ENCODE measurements around the gene TTC28.
A peak's percentile ranks its signal among the peaks of the same experiment; 100 is the strongest.

The TTC28 gene

DNA sequence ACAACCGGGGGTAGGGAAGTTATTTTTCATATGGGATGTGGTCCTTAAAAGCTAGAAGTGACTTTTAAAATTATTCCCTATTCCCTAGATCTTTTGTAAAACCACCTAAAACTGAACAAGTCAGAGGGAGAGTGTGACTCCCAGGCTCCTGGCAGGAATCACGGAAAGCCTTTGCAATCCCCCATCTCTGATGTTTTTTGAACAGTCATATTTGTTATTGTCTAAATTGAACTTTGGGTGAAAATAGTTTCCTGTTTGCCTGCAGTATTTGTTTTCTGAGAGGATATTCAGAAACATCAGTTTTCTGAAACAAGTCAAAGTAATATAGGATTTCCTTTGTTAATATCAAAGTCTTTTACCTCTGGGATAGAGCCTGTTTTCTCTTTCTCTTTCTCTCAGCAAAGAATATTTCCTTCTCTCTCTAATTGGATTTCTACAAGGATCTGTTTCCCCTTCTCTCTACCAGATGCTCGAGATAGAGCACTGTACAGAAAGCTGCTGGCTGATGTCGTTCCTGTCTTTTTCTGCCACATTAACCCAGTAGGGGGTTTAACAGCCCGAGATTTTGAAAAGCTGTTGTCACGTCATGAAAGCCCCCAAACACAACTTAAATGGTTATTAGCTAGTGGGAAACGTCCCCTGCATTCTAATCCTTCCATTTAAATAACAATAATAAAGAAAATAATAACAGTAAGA, 628.4 kb downstream of the TTC28 start:
- no peak for DNase-seq (ENCODE audit: low read depth)

DNA sequence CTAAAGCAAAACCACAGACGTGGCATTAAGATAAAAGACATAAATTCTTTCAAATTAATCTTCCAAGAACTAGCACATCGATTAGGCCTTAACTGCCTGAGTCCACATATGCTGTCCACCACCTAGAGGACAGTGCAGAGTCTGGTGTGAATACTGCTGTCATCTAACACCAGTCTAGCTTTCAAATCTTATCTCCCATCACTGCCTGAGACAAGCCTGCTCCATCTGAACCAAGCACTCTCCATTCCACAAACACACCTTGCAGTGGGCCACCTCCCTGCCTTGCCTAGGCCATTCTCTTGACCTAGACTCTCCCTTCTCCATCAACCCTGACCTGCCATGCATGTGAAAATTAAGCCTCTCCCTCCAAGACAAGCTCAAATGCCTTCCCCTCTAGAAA, 631.1 kb downstream of the TTC28 start:
- DNase-seq (ENCODE audit: low read depth): no peak

DNA sequence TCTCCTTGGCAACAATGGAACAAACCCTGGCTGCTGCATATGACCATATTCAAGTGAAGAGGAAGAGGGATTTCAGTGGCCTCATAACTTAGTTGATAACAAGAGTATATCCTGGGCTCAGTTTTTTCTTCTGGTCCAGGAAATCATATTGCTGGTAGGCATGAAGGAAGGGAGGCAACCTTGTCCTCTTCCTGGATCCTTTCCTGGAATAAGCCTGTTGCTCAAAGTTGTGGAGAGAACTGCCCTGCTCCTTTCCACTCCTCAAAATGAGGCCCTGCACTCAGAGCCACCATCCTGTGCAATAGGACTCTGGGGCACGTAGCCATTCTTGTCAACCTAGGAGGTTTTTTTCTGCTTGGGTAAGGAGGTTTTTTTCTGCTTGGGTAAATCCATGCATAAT, 631.9 kb downstream of the TTC28 start:
- DNase-seq (ENCODE audit: low read depth): no peak

DNA sequence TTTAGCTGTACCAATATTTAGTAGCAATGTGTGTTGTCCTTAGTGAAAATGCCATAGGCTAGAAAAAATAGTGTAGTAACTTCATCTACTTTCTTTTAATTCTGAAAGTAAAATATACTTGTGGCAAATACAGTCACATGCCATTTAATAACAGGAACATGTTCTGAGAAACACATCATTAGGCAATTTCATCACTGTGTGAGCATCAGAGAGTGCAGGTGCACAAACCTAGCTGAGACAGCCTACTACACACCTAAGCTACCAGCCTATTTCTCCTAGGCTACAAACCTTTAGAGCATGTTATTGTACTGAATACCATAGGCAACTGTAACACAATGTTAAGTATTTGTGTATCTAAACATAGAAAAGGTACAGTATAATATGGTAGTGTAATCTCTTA, 633.5 kb downstream of the TTC28 start:
- DNase-seq (ENCODE audit: low read depth): no peak

DNA sequence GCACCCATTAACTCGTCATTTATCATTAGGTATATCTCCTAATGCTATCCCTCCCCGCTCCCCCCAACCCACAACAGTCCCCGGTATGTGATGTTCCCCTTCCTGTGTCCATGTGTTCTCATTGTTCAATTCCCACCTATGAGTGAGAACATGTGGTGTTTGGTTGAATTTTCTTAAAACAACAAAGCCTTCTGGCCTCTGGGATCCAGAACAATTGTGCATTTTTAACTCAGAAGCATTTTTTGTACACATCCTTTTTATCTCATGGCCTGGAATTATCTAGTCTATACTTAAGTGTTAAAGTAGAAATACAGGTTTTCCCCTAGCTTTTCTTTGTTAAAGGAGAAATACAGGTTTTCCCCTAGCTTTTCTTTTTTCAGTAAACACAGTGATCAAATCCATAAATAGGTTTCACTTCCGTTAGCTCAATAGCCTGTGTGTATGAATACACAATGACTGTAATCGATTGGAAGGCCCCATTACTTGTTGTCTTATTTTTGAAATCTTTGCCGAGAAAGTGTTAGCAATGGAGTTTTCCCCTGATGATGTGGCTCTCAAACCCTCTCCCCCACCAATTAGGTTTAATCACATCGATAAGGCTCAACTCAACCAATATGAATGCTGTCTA, 635.0 kb downstream of the TTC28 start:
- DNase-seq (ENCODE audit: low read depth): no peak

DNA sequence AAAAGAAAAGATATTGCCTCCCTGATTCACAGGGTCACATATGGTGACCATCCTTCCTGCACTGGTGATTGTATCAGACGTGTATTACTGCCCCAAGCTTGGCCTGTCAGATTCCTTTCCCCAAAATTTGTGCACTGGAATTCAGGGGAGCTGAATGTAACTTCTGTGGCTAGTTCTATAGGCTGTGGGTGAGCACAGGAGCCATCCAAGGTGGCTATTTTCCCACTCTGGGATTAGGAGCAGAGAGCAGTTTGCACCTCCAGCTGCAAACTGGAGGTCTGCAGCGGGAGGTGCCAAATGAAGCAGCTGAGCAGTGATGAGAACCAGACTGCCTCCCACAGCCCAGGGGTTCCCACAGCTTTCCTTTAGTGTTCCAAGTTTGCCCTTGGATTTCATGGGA, 636.4 kb downstream of the TTC28 start:
- no peak for DNase-seq (ENCODE audit: low read depth)

DNA sequence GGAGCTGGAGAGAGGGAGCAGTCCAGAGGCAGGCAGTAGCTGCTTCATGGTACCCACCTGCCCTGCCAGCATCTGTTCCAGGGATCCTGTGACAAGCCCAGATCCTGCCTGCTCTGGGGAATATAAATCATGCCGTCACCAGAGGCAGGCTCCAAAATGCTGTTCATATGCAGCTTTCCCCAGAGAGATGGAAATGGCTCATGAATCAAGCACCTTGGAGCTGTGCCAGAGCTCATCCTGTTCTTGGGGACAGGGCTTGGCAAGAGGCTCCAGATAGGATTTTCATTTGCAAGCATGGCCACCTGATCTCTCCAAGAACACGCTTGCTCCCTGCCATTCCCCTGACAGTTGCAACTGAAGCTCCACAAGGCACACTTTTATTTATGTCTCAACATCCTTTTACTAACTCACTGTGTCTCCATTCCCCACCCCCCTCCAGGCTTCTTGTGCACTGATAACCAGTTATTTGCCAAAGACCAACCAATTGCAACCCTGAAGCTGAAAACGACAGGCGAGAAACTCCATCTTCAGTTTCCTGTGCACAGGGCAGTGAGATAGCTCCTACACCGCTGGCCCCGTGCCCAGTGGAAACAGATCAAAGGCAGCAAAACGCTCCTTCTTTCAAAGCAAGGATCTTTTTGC, 644.8 kb downstream of the TTC28 start:
- DNase-seq (ENCODE audit: low read depth): peak; percentile 72

DNA sequence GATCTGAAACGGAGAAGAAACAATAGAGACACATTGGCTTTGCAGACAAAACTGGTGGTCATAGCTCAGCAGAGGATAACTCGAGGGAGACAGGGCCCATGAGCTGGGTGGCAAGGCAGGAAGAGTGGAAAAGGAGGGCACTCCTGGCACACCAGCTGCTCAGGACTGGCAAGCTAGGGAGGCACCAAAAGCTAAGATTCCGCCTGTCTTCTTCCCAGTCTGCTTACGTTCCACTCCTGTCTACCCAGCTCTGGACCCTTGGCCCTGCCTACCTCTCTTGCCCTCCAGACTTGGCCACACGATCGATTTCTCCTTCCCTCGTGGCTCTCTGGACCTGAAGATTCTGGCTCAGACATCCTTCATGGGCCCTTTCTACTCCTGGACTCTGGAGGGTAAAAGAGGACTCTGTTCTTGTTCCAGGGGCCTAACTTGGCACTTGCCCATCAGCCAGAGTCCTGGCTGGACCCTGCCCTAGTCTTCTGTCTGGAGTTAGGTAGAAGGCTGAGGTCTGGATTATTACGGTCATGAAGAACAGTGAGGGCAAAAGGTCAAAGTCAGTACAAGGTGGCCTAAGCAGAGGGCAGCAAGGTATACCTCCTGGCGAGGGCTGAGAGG, 645.4 kb downstream of the TTC28 start:
- DNase-seq (ENCODE audit: low read depth): no peak

DNA sequence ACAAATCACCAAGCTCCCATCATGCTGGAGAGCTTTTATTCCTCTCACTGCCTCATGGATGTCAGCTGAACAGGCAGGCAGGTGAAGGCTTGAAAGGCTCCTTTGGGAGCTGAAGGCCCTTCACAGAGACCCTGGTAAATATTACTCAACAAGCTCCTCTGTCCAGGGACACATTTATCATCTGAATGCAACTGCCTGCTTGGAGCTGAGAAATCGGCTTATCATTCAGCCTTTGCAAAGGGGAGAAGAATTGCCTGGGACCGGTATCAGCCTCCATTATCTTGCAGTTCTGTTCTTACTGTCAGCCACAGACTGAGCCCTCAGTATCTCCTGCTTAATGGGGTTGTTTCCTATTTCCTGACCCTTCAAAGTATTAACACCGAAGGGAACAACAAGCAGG, 646.8 kb downstream of the TTC28 start:
- DNase-seq (ENCODE audit: low read depth): no peak

DNA sequence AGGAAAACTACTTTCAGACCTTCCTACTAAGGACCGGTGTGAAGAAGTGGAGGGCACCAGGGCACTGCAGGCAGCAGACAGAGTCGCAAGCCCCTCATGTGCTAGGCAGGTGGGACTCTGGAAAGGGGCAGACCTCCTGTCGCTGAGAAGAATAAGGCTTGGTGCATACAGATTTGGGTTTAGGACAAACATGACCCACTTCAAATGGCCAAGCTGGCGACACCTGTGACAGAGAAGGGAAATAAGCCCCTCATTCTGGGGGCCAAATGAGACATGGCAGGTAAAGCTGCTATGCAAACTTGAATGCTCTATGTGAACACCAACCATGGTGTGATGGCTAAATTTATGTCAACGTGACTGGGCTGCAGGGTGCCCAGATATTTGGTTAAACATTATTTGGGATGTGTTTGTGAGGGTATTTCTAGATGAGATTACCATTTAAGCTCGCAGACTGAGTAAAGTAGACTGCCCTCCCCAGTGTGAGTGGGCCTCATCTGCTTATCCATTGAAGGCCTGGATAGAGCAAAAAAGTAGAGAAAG, 648.2 kb downstream of the TTC28 start:
- no peak for DNase-seq (ENCODE audit: low read depth)

DNA sequence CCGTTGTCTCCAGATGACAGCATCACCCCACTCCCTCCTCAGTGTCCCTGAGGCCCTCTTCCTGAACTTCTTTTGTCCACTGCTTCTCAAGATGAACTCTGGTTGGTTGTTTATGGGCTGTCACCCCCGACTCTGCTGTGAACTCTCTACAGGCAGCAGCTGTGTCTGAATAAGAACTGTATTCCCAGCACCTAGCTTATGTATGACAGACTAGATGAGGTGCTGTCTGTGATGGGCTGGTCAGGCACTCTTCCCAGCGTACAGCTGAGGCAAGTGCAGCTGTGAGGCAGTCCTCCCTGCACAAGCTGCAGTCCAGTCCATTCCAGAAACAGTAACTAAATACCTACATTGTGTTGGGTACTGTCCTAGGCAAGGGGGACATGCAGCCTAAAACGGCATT, 649.2 kb downstream of the TTC28 start:
- DNase-seq (ENCODE audit: low read depth): no peak

DNA sequence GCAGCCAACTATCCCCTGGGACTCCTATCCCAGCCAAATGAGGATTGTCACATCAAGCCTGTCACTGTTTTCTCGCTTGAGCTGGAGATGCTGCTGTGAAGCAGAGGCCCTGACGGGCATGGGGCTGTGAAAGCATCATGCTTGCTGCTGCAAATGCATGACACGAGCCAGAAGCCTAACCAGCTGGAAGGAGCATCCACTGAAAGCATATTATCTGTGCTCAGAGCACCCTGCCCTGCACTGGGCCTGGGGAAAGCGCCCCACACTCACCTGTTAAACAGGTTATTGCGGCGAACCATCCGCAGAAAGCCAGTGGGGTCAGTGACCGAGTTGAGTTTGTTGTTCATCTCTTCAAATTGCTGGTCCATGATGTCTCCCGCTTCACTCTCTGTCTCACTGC, 649.7 kb downstream of the TTC28 start:
- no peak for DNase-seq (ENCODE audit: low read depth)

DNA sequence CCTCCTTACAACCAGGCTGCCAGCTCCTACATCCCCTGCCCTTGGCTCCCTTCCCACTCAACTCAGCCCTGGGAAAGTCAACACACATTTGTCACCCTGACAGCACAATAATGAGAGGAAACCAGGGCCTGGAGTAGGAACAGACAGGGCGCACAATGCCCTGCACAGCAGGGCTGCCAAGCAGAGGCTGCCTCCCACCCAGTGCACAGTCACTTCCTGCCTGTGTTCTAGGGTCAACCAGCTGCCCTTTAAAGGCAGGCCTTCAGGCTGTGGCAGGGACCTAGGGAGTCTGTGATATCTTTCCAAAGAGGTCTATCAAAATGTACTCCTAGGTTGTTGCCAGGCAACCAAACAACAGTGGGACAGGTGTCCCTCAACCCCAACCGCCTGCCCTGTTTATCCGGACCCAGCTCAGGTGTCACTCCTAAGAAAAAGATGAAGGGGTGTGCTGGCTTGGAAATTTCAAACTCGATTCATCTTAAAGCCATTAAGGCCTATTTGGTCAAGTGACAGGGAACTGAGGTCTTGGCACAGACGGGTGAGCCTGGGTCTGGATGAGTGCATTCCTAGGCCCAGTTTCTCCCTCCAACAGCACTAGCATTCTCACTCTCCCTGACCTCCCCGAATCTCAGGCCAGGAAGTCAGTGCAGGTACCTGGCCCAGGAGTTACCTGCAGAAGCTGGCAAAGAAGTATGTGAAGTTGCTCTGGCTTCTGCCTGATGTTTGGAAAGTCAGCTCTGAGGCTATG, 650.3 kb downstream of the TTC28 start:
- DNase-seq (ENCODE audit: low read depth): no peak

DNA sequence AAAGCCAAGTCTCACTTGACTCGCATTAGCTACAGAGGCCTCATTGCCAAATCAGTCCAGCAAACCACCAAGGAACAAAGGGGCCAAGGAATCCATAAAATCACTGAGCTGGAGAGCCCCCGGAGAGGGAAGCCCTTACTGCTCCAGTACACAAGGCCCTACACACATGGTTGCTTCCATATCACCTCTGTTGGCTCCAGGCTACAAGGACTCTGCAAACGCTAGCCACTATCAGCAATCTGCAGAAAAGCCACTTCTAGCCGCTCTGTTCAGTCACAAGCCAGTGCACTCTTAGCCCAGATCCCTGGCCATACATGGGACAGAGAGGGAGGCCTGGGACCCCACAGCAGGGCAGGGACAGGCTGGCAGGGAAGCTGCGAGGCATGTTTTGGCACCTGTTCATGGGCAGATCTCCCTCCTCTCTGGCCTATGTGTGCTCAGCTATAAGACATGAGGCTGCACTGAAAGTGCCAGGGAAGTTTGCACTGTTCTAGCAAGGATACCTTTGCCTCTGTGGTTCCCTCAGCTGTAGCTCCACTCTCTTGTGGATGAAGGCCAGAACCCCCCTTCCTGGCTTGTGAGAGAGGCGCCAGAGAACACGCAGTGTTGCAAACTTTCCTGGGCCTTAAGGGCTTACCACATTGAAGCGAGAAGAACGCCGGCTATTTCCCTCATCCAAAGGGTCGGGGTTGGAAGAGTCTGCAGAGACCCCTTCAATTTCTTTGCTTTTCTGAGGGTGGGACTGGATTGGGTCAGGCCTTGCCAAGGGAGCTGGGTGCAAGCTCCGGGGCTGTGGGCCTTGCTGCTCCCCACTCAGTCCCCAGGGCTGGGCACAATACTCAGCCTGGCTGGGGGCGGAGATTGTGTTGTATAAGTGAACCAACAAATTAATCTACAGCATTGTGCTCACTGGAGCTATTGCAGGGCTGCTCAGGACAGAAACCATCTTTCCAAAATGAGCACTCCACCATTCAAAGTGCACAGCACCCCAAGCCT, 651.9 kb downstream of the TTC28 start:
- no peak for DNase-seq (ENCODE audit: low read depth)

DNA sequence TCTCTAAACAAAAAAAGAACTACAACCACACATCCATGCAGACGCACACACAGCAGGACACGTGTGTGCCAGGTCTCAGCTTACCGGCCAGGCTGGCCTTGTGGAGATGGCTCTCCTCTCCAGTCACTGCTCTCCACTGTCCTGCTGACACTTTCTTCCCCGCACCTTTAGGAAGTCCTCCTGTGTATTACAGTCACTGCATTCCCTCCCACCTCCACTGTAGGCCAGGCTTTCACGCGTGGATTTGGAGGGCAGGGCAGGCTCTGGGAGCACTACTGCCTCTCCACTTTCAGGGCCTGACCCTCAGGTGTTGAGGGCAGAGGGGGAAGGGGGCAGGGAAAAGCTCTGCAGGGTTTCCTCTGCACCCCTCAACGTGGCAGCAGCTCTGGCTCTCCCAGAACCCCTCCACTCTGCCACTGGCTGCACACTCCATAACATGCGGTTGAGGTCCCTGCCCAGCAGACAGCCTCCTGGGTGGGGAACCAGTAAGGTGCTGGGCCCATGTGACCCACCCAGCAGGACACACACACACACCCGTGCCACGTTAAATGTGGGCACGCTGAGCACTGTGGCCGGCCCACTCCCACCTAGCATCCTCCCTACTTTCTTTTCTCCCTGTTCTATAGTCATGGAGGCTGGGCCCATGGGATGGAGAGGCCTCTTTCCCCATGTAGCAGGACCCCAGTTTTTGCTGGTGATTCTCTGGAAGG, 653.6 kb downstream of the TTC28 start:
- DNase-seq (ENCODE audit: low read depth): no peak

DNA sequence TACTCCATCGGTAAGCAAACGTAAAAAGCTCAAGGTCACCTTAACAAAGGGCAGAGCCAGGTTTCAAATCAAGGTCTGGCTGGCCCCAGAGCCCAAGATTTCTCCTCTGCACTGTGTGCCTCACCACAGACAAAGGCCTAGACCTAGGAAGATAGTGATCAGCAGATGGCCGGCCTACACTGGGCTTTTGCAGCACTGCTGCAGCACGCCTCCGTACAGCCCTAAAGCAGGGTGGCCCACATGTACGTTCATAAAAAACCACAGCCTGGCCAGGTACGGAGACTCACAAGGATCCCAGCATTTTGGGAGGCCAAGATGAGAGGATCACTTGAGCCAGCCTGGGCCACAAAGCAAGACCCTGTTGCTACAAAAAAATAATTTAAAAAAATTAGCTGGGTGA, 654.3 kb downstream of the TTC28 start:
- DNase-seq (ENCODE audit: low read depth): no peak

DNA sequence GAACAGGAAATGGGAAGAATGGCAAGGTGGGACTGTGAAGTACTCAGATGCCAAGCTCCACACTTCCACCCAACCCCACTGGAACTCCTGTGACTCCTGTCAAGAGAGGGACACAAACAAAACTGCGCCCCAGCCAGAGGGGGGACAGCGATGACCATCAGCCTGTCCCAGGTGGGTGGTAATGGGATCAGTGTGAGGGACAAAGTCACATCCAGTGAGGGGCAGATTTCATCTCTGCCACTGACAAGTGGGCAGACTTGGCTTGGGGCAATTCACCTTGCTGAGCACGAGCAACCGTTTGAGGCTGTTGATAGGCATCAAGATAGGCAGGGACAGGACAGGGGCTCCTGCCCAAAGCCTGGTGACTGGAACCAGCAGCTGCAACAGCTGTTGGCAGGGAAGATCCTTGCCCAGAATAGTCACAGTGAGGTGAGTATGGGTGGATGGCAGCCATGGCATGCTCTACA, 655.2 kb downstream of the TTC28 start:
- no peak for DNase-seq (ENCODE audit: low read depth)

DNA sequence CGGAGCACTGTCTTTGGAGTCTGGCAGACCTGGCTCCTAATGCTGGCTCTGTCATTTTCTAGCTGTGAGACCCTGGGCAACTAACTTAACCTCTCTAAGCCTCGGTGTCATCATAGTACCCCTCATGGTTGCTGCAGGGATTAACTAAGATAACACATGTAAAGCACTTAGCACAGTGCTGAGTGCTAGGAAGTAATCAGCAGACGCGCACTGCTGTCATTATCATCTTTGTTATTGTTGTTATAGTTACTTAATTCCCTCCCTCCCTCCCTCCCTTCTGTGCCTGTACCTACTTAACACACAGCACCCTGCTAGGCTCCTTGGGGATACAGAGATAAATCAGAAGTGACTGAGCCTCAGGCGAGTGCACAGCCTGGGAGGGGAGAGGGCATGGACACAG, 655.9 kb downstream of the TTC28 start:
- DNase-seq (ENCODE audit: low read depth): no peak

DNA sequence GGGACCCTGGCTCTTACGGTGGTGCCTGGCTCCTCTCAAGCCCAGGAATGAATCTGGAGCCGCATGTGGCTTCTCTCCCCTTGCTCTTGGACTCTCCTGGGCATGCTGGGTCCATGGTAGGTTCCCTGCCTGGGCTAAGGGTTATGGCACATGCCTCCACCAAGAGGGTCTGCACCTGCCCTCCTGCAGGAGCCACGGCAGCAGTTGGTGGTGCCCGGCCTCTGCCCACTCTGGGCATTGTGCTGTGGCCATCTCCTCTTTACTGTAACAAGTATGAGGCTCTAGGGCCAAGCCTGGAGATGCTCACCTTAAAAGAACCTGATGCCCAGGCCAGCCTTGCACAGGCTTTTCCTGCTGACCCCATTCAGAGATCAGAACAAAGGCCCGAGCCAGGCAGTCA, 656.6 kb downstream of the TTC28 start:
- DNase-seq (ENCODE audit: low read depth): no peak

DNA sequence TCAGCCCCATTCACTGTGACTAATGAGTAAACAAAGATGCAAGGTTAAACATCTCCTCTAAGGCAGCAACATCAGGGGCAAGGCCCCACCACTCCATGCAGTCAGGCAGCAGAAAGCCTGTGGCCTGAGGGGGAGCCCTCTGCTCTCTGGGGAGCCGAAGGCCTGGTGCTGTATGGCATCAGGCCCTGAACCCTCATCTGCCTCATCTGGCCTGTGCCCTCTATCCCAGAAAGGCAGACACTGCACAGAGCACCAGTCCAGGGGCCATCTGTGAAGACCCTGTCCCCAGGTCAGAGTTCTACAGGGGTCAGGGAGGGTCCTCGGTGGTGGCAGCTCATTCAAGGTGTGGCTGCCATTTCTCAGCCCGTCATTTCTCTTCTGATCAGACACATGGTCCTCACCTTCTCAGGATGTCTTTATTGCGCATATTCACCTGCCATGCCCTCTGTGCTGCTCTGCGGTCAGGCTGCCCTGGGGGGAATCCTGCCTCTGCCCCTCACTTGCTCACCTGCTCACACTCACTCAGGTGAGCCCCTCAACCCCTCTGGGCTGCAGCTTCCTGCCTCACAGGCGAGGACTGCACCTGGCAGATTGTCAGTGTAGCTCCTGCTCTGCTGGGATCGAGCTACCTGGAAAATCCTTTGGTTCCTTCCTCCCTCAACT, 657.5 kb downstream of the TTC28 start:
- no peak for DNase-seq (ENCODE audit: low read depth)

Measured in fibroblast of gingiva (primary cell).